Forelimb muscle (tissue), 1 donor: Measurements from ENCODE around the gene SLC39A5. TPM values are rescaled to one million over a fixed set of nuclear protein-coding genes. Genes with fewer than 3 reads are reported as not detected.
A peak's percentile ranks its signal among the peaks of the same experiment; 100 is the strongest.
"Not testable (repeated sequence)": the region's sequence is repeated elsewhere in the genome, so short reads cannot be mapped to it uniquely, and the experiment has no call there.

Experiments
- DNase-seq: peaks from one replicate; pipeline ENCODE4 v3.0.0-alpha.2; 2013; ENCODE audit warnings: low read depth
- polyA plus RNA-seq: library from polyadenylated mRNA; unstranded; fragments of 120-200 nt; gene quantifications from one replicate; pipeline ENCODE4 v1.2.1, GENCODE V29; 2013; ENCODE audit not compliant: insufficient read length

SLC39A5 gene
- polyA plus RNA-seq, 1 donor = 0.56 TPM

- DNase-seq = no peak
These were observed 18.1 kb downstream of the SLC39A5 start for GRCh38 chr12:56247923-56248322.

GRCh38 chr12:56248711-56249110, 18.9 kb downstream of the SLC39A5 start:
- DNase-seq = no peak

DNA sequence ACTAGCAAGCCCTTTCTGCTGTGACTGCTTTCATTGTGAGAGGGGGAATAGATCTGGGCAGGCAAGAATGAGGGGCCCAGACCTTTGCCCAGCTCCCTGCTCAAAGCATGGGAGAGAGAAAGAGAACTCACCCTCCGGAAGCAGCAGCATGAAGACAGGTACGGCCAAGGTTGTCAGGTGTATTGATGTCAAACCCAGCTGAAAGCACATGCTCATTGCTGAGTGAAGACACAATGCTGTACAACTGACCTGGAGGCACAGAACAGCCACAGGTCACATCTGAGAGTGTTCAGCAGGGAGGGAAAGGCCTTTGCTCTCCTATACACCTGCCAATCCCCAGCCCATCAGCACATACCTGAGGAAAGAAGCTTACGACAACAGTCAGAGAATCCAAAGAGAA, 22.8 kb downstream of the SLC39A5 start:
- no peak for DNase-seq

GRCh38 chr12:56253091-56253490, 23.2 kb downstream of the SLC39A5 start:
- no peak for DNase-seq

GRCh38 chr12:56255671-56256070, 25.8 kb downstream of the SLC39A5 start:
- no peak for DNase-seq

DNA sequence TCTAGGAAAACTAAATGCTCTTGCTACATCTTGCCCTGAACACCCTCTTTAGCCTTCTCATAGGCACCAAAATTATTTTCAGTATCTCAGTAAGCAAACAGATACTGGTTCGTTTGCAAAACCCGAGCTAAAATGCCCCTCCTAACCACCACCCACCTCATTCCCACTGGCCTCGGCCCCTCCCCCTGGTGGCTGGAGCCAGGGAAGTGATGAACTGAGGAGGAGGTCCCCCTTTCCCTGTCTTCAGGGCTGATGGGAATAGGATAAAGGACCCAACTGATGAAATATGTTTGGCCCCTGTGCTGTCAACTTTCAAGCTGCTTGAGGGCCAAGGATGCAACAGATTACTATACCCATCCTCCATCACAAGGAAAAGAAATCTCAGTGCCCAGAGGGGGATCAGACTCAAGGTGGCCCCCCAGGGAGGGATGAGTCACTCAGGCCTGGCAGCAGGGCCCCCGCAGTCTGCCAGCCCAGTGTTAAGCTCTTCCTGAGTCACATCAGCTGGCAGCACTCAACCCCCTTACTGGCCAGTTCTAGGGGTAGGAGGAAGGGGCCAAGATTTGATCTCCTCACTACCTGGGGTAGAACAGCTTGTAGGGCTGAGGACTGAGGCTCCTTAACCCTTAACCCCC, 26.6 kb downstream of the SLC39A5 start:
- DNase-seq = no peak

- no peak for DNase-seq
These were observed 27.2 kb downstream of the SLC39A5 start for GRCh38 chr12:56257071-56257470.

- no peak for DNase-seq
These were observed 27.7 kb downstream of the SLC39A5 start for GRCh38 chr12:56257491-56258067.

DNA sequence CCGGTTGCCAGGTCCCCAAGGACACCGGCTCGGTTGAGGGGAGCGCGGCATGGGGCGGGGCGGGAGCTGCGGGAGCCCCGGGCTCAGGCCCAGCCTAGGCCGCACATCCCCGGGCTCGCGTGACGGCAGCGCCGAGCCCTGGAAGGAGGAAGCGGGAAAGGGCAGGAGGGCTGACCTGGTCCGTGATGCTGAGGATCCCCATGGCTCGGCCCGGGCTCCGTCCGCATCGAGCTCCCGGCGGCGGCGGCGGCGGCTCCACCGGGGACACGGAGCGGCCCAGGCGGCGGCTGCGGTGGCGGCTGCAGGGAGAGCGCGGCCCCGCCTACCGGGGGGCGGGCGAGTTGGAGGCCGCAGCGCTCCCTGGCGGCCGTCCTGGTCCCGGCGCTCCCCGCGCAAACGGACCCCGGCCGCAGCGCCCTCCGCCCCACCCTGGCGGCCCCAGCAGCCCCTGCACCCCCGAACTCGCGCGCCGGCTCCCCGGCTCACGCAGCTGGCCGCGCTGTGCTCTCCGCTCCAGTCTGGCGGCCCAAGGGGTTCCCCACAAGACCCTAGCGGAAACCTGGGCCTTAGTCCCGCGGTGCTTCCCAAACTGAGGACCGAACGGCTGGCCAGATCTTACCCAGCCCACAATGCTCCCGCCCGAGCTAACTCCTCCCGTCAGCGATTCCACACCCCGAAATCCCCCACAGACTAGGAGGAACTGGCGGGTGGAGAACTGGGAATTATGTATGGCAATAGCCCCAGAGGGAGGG, 28.4 kb downstream of the SLC39A5 start, which contains the start of gene ANKRD52:
TSS of gene ANKRD52 (minus strand) at position 317 of the 752 bp plus-strand sequence. CDS start at position 202, 115 bp downstream.
- DNase-seq = peak; percentile 43

DNA sequence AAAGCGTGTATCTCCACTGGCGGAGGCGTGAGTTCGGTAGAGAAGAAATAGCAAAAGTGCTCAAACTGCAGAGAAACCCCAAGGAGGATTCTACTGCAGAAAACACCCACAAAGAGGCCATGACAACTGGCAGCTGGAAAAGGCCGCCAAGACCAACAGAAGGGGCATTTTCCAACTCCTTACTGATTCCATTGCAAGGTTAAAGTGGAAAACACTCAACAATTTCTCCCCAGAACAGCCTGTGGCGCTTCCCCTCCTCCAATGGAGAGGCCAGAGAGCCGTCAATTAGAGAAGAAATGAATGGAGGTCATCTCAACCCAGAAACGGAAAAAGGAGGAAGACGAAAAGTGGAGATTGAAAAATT, 29.0 kb downstream of the SLC39A5 start:
- no peak for DNase-seq

GRCh38 chr12:56260380-56260779, 30.5 kb downstream of the SLC39A5 start:
- no peak for DNase-seq

DNA sequence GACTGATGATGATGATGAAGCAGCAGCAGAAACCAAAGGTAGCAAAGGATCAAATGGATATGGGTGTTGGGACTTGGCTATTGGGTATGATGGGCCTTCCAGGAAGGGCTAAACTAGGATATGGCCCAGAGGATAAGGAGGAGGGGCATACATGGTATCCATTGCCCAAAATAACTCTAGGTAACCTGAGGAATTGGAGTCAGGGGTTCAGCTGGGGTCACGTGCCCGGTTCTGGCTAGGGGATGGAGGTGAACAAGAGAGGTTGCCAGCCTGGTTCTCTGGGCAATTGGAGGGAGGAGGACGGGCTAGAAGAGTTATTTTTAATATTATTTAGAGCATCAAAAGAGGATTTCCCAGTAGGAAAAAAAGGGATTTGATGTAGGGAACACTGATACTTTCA, 31.1 kb downstream of the SLC39A5 start:
- no peak for DNase-seq

DNA sequence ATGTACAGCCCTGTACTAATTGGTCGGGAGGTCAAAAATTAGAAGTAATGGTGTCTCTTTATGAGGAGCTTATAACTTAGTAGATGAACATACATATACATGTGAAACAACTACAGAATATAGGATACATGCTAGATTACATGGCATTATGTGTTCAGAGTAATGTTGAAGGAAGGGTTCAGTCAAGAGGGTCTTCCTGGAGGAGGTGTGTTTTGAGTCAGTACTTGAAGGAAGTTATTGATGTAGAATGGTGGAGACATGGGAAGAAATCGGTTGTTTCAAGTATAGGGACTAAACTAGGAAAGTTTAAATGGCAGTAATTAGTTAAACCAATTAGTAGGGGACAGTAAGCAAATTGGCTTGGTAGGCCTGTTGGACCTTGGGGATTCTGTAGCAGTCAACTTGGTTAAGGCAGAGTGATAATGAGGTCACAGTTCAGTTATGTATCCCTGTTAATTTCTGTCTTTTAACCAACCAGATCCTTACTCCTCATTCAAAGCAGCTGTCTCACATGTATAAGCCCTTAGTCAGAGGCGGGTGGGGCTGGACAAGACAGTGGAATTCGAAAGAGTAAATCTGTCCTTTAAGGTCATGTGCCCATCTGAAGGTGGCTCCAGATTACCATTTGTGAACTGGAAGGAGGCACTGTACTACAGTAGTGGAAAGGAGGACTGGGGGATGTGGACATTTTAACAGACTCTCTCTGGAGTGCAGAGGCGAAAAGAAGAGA, 31.8 kb downstream of the SLC39A5 start:
- no peak for DNase-seq

DNA sequence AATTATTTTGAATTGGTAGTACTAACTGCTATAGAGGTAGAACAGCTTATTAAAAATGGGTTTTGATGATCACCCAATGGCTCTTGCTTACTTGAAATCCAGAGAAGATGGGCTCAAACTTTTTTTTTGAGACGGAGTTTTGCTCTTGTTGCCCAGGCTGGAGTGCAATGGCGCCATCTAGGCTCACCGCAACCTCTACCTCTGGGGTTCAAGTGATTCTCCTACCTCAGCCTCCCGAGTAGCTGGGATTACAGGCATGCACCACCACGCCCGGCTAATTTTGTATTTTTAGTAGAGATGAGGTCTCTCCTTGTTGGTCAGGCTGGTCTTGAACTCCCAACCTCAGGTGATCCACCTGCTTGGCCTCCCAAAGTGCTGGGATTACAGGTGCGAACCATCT, 33.1 kb downstream of the SLC39A5 start:
- not testable (repeated sequence) for DNase-seq

GRCh38 chr12:56266068-56266692, 36.3 kb downstream of the SLC39A5 start:
- not testable (repeated sequence) for DNase-seq

DNA sequence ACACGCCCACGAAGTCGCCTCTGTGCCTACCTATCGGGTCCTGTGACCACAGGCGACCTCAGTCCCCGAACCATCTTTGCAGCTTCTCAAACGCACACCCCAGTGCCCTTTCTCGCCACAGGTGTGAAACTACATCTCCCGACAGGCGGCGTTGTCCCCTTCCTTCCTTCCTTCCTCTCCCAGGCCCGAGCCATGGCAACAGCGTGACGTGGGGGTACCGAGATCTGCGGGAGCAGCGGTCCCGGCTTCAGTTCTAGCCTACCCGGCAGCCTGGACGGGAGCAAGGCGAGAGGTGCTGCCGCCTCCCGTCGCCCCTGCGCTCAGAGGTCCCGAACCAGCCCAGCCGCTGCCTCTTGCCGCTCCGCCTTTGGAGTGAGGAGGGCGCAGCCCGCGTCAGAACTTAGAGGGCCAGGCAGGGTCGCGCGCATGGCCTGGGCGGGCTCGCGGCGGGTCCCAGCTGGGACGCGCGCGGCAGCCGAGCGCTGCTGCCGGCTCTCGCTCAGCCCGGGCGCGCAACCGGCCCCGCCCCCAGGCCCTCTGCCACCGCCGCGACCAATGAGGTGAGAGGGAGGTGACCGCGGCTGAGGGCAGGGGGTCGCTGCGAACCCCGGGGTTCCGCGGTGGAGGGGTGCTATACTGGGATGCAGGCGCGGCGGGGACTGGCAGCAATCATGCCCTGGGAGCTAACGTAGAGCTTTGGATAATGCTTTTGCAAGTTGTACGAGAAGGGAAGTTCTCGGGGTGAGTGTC, 37.0 kb downstream of the SLC39A5 start, which contains the start of gene COQ10A:
TSS of gene COQ10A (plus strand) at position 250 of the 750 bp plus-strand sequence. CDS start at position 427, 177 bp downstream.
- DNase-seq = peak; percentile 79

- DNase-seq = no peak
These were observed 37.7 kb downstream of the SLC39A5 start for GRCh38 chr12:56267443-56268071.

GRCh38 chr12:56271031-56271430, 41.2 kb downstream of the SLC39A5 start:
- DNase-seq = no peak

GRCh38 chr12:56272468-56272867, 42.6 kb downstream of the SLC39A5 start:
- DNase-seq = not testable (repeated sequence)

- DNase-seq = no peak
These were observed 44.4 kb downstream of the SLC39A5 start for GRCh38 chr12:56274299-56274698.
